ENCODE results near the gene GAA.

GAA gene

DNA sequence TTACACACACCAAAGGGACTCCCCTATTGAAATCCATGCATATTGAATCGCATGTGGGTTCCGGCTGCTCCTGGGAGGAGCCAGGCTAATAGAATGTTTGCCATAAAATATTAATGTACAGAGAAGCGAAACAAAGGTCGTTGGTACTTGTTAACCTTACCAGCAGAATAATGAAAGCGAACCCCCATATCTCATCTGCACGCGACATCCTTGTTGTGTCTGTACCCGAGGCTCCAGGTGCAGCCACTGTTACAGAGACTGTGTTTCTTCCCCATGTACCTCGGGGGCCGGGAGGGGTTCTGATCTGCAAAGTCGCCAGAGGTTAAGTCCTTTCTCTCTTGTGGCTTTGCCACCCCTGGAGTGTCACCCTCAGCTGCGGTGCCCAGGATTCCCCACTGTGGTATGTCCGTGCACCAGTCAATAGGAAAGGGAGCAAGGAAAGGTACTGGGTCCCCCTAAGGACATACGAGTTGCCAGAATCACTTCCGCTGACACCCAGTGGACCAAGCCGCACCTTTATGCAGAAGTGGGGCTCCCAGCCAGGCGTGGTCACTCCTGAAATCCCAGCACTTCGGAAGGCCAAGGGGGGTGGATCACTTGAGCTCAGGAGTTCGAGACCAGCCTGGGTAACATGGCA is 2.2 kb downstream of the GAA start:
- TF ChIP-seq, protein P1, sequence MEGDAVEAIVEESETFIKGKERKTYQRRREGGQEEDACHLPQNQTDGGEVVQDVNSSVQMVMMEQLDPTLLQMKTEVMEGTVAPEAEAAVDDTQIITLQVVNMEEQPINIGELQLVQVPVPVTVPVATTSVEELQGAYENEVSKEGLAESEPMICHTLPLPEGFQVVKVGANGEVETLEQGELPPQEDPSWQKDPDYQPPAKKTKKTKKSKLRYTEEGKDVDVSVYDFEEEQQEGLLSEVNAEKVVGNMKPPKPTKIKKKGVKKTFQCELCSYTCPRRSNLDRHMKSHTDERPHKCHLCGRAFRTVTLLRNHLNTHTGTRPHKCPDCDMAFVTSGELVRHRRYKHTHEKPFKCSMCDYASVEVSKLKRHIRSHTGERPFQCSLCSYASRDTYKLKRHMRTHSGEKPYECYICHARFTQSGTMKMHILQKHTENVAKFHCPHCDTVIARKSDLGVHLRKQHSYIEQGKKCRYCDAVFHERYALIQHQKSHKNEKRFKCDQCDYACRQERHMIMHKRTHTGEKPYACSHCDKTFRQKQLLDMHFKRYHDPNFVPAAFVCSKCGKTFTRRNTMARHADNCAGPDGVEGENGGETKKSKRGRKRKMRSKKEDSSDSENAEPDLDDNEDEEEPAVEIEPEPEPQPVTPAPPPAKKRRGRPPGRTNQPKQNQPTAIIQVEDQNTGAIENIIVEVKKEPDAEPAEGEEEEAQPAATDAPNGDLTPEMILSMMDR (IDR thresholded peaks at IDR 0.05), result no peak
- H3K9me3 ChIP-seq, result no peaks in the 10 kb centered on the region
- H3K27me3 ChIP-seq, result peaks cover 9% of the 10 kb centered on the region

DNA sequence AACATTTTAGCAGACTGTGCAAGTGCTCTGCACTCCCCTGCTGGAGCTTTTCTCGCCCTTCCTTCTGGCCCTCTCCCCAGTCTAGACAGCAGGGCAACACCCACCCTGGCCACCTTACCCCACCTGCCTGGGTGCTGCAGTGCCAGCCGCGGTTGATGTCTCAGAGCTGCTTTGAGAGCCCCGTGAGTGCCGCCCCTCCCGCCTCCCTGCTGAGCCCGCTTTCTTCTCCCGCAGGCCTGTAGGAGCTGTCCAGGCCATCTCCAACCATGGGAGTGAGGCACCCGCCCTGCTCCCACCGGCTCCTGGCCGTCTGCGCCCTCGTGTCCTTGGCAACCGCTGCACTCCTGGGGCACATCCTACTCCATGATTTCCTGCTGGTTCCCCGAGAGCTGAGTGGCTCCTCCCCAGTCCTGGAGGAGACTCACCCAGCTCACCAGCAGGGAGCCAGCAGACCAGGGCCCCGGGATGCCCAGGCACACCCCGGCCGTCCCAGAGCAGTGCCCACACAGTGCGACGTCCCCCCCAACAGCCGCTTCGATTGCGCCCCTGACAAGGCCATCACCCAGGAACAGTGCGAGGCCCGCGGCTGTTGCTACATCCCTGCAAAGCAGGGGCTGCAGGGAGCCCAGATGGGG is 3.1 kb downstream of the GAA start:
- Histone ChIP-seq H3K27ac (no peak overlapping the region), H3K9me3 (no peaks in the 10 kb centered on the region), H3K36me3 (no peaks in the 10 kb centered on the region), H3K27me3 (peaks cover 8% of the 10 kb centered on the region), H3K4me1 (ENCODE audit: control insufficient read depth in 1 of 2, insufficient read depth in 1 of 2, low read depth in 1 of 2, low read length in 1 of 2) (peaks cover 23 to 24% of the 10 kb centered on the region in 2 experiments), H3K4me3 (ENCODE audit: low read depth in 1 of 2, low read length in 1 of 2) (no peak overlapping the region)
- TF ChIP-seq, protein P1 (IDR thresholded peaks at IDR 0.05), result no peak

More for the DNA sequence above, 2.2 kb downstream of the GAA start:
- H3K27ac ChIP-seq, result no peak overlapping the region
- no peaks in the 10 kb centered on the region for H3K36me3 ChIP-seq
- peaks cover 23 to 24% of the 10 kb centered on the region in 2 experiments for H3K4me1 ChIP-seq (ENCODE audit: control insufficient read depth in 1 of 2, insufficient read depth in 1 of 2, low read depth in 1 of 2, low read length in 1 of 2)
- no peak overlapping the region for H3K4me3 ChIP-seq (ENCODE audit: low read depth in 1 of 2, low read length in 1 of 2)

DNA sequence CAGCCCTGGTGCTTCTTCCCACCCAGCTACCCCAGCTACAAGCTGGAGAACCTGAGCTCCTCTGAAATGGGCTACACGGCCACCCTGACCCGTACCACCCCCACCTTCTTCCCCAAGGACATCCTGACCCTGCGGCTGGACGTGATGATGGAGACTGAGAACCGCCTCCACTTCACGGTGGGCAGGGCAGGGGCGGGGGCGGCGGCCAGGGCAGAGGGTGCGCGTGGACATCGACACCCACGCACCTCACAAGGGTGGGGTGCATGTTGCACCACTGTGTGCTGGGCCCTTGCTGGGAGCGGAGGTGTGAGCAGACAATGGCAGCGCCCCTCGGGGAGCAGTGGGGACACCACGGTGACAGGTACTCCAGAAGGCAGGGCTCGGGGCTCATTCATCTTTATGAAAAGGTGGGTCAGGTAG is 3.6 kb downstream of the GAA start:
- H3K4me3 ChIP-seq (ENCODE audit: low read depth in 1 of 2, low read length in 1 of 2), result no peak overlapping the region
- H3K27ac ChIP-seq, result no peak overlapping the region
- peaks cover 2% of the 10 kb centered on the region for H3K27me3 ChIP-seq
- H3K9me3 ChIP-seq, result no peaks in the 10 kb centered on the region
- H3K4me1 ChIP-seq (ENCODE audit: control insufficient read depth in 1 of 2, insufficient read depth in 1 of 2, low read depth in 1 of 2, low read length in 1 of 2), result peaks cover 23 to 24% of the 10 kb centered on the region in 2 experiments
- TF ChIP-seq, protein P1 (IDR thresholded peaks at IDR 0.05), result no peak
- no peaks in the 10 kb centered on the region for H3K36me3 ChIP-seq

- Histone ChIP-seq H3K27ac (no peak overlapping the region), H3K4me3 (ENCODE audit: low read depth in 1 of 2, low read length in 1 of 2) (no peak overlapping the region), H3K27me3 (no peaks in the 10 kb centered on the region), H3K36me3 (no peaks in the 10 kb centered on the region), H3K4me1 (ENCODE audit: control insufficient read depth in 1 of 2, insufficient read depth in 1 of 2, low read depth in 1 of 2, low read length in 1 of 2) (peaks cover 16 to 17% of the 10 kb centered on the region in 2 experiments), H3K9me3 (no peaks in the 10 kb centered on the region)
- TF ChIP-seq, protein P1 (IDR thresholded peaks at IDR 0.05), result no peak
These were observed 4.4 kb downstream of the GAA start for GRCh38 chr17:80105762-80106161.

DNA sequence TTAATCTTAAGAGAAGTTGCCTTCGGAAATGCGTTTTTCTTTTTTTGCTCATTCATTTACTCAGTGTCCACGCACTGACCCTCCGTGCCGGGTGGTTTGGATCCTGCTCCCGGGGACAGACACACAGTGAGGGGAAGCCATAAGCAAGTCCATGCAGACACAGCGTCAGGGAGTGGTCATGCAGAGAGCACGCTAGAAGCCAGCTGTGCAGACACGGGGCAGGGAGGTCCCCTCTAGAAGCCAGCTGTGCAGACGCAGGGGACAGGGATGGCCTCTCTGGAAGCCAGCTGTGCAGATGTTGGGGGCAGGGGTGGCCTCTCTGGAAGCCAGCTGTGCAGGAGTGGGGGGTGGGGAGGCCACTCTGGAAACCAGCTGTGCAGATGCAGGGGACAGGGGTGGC is 4.8 kb downstream of the GAA start:
- H3K27ac ChIP-seq, result no peak overlapping the region
- TF ChIP-seq, protein P1 (IDR thresholded peaks at IDR 0.05), result no peak
- H3K4me3 ChIP-seq (ENCODE audit: low read depth in 1 of 2, low read length in 1 of 2), result no peak overlapping the region
- H3K27me3 ChIP-seq, result no peaks in the 10 kb centered on the region
- peaks cover 12 to 14% of the 10 kb centered on the region in 2 experiments for H3K4me1 ChIP-seq (ENCODE audit: control insufficient read depth in 1 of 2, insufficient read depth in 1 of 2, low read depth in 1 of 2, low read length in 1 of 2)
- H3K36me3 ChIP-seq, result no peaks in the 10 kb centered on the region
- H3K9me3 ChIP-seq, result no peaks in the 10 kb centered on the region
